ENCODE data around the gene MRAS.
A peak's percentile ranks its signal among the peaks of the same experiment; 100 is the strongest.

Gene MRAS

DNA sequence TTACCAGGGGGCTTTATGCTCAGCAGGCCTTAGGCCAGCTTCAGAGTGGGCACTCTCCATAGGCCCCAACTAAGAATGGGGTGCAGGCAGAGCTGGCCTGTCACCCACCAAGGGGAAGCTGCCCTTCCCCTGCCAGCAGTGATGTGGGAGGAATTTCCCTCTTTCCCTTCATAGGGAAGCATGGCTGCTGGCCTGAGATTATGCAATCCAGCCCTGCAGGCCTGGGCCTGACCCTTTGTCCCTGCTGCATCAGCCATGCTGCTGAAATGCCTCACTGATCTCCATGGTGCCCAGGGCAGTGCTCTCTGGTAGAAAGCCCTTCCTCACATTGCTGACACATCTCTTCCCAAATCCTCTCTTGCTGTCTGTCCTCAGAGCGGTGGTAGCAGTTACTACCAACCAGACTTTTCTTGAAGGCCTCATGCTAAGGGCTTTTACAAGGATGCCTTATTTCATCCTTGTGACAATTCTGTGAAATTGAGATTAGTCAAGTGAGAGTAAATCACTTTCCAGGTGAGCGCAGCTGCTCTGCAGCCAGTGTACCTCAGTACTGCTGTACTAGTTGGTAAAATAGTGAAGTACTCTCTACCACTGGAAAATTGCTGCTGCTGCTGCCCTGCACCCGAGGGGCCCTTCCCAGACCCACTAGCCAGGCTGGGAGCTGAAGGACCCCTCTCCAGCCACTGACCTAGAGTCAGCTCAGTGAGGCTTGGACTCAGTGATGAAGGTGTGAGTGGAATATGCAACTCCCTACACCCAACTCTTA, 33.8 kb downstream of the MRAS start:
- Mint-ChIP-seq H3K27ac (peak overlapping the region; percentile 91), H3K36me3 (ENCODE audit: low read depth) (peaks cover 64% of the 10 kb centered on the region), H3K9me3 (peaks cover 21% of the 10 kb centered on the region), H3K4me3 (no peak overlapping the region), H3K27me3 (ENCODE audit: low read depth, poor library complexity) (peaks cover 5% of the 10 kb centered on the region), H3K4me1 (peaks cover 31% of the 10 kb centered on the region)
- no peak for DNase-seq
- TF ChIP-seq, protein P1, sequence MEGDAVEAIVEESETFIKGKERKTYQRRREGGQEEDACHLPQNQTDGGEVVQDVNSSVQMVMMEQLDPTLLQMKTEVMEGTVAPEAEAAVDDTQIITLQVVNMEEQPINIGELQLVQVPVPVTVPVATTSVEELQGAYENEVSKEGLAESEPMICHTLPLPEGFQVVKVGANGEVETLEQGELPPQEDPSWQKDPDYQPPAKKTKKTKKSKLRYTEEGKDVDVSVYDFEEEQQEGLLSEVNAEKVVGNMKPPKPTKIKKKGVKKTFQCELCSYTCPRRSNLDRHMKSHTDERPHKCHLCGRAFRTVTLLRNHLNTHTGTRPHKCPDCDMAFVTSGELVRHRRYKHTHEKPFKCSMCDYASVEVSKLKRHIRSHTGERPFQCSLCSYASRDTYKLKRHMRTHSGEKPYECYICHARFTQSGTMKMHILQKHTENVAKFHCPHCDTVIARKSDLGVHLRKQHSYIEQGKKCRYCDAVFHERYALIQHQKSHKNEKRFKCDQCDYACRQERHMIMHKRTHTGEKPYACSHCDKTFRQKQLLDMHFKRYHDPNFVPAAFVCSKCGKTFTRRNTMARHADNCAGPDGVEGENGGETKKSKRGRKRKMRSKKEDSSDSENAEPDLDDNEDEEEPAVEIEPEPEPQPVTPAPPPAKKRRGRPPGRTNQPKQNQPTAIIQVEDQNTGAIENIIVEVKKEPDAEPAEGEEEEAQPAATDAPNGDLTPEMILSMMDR (IDR thresholded peaks at IDR 0.05), result no peak

DNA sequence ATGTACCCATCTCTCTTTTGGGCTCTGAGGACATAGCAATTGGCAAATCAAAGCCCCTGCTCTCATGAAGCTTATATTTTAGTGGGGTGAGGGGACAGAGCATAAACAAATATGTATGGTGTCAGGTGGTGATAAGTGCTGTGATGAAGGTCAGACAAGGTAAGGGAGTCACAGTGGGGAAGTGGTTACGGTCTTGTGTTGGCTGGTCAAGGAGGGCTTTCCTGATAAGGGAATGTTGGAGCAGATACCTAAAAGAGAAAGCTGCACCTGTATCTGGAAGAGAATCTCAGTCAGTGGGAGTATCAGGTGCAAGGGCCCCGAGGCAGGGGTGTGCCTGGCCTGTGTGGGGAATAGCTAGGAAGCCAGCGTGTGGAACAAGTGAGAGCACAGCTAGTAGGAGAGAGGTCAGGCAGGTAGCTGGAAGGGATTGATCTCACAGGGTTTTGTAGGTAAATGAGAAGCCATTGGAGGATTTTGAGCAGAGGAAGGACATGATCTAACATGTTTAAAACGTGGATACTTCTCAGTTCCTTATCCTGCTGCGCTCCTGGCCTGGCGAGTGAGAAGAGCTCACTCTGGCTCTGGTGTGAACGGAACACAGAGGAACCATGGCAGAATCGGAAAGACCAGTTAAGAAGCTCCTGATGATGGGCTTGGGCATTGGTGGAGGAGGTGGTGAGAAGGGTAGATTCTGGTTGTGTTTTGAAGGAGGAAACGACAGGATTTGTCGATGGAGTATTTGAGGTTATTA, 35.5 kb downstream of the MRAS start:
- Mint-ChIP-seq H3K36me3 (ENCODE audit: low read depth) (peaks cover 58% of the 10 kb centered on the region), H3K4me3 (no peak overlapping the region), H3K27ac (peak overlapping the region; percentile 20), H3K4me1 (peaks cover 17% of the 10 kb centered on the region), H3K27me3 (ENCODE audit: low read depth, poor library complexity) (peaks cover 5% of the 10 kb centered on the region), H3K9me3 (peaks cover 21% of the 10 kb centered on the region)
- TF ChIP-seq, protein P1 (IDR thresholded peaks at IDR 0.05), result no peak
- no peak for DNase-seq

DNA sequence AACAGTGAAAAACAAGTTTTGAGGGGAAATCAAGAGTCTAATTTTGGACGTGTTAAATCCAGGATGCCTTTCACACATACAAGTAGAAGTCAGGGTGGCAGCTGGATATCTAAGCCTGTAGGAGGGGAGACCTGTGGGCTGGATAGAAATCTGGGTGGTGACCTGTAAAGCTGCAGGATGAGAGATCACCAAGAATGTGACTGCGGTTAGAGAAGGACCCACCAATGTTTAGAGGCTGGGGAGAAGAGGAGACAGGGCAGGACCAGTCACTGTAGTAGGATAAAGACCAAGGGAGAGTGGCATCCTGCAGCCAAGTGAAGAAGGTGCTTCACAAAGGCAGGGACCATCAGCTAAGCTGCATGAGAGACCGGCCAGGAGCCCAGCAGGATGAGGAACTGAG, 36.2 kb downstream of the MRAS start:
- Mint-ChIP-seq H3K4me3 (no peak overlapping the region), H3K4me1 (peaks cover 20% of the 10 kb centered on the region), H3K9me3 (peaks cover 18% of the 10 kb centered on the region), H3K36me3 (ENCODE audit: low read depth) (peaks cover 51% of the 10 kb centered on the region), H3K27me3 (ENCODE audit: low read depth, poor library complexity) (peaks cover 5% of the 10 kb centered on the region), H3K27ac (no peak overlapping the region)
- TF ChIP-seq, protein P1 (IDR thresholded peaks at IDR 0.05), result no peak
- no peak for DNase-seq

DNA sequence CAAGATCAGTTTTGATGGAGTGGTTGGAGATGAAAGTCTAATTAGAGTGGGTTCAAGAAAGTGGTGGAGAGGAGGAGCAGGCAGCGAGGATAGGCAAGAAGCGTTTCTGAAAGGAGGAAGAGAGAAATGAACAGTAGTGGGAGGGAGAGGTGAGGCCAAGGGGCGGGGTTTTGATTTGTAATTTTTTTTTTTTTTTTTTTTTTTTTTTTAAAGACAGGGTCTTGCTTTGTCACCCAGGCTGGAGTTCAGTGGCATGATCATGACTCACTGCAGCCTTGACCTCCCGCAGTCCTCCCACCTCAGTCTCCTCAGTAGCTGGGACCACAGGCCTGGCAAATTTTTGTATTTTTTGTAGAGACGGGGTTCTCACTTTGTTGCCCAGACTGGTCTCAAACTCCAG, 36.6 kb downstream of the MRAS start:
- Mint-ChIP-seq H3K27ac (no peak overlapping the region), H3K9me3 (peaks cover 18% of the 10 kb centered on the region), H3K36me3 (ENCODE audit: low read depth) (peaks cover 47% of the 10 kb centered on the region), H3K27me3 (ENCODE audit: low read depth, poor library complexity) (peaks cover 5% of the 10 kb centered on the region), H3K4me1 (peaks cover 23% of the 10 kb centered on the region), H3K4me3 (no peak overlapping the region)
- no peak for DNase-seq
- TF ChIP-seq, protein P1 (IDR thresholded peaks at IDR 0.05), result no peak

DNA sequence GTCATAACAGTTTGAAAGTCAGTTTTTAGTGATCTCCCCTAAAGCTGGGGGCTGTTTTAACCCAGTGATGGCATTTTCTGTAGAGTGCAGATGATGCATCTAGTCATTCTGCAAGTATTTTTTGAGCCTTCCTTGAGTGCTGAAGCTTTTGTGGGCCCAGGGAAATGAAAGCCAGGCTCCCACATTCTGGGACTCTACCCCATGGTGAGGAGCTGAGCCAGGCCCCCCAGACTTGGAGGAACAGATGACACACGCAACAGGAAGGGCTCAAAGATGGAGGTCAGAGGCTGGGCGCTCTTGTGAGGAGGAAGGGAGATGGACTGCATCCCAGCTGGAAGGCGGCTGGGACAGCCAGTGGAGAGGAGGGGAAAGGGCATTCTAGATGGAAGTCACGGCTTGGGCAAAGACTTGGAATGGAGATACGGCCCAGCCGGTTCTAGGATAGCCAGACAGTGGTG, 40.8 kb downstream of the MRAS start:
- H3K27me3 Mint-ChIP-seq (ENCODE audit: low read depth, poor library complexity), result peaks cover 3% of the 10 kb centered on the region
- peaks cover 15% of the 10 kb centered on the region for H3K4me1 Mint-ChIP-seq
- H3K4me3 Mint-ChIP-seq, result no peak overlapping the region
- H3K9me3 Mint-ChIP-seq, result peaks cover 16% of the 10 kb centered on the region
- TF ChIP-seq, protein P1 (IDR thresholded peaks at IDR 0.05), result no peak
- H3K27ac Mint-ChIP-seq, result no peak overlapping the region
- peaks cover 26% of the 10 kb centered on the region for H3K36me3 Mint-ChIP-seq (ENCODE audit: low read depth)
- no peak for DNase-seq
